Liver (tissue), 3 donors: ENCODE data around the gene PLEKHN1.

ENCODE experiments used
- CTCF ChIP-seq: fragments of 150-350 bp; IDR thresholded peaks from 2 replicates; pipeline ENCODE4 v1.5.1; 2017; ENCODE audit warnings: improper control_type of control experiment, low read depth, low read length; ENCODE audit not compliant: missing input control
- NR2F2 ChIP-seq: IDR thresholded peaks from 2 replicates; pipeline ENCODE4 v1.6.1; 2016; ENCODE audit warnings: antibody characterized with exemption
- RAD21 ChIP-seq, 2 donors: IDR thresholded peaks; 2 replicates each; pipeline ENCODE4 v1.6.1; 2016; ENCODE audit warnings: antibody characterized with exemption in 2 of 2, mild to moderate bottlenecking in 2 of 2
- RXRA ChIP-seq, 2 donors: IDR thresholded peaks; 2 replicates each; pipeline ENCODE4 v1.6.1; 2017 to 2018; ENCODE audit warnings: antibody characterized with exemption in 2 of 2, mild to moderate bottlenecking in 1 of 2
- SP1 ChIP-seq: IDR thresholded peaks from 2 replicates; pipeline ENCODE4 v1.6.1; 2018; ENCODE audit warnings: antibody characterized with exemption, mild to moderate bottlenecking
- ZBTB33 ChIP-seq: IDR thresholded peaks from 2 replicates; pipeline ENCODE4 v1.6.1; 2016; ENCODE audit warnings: antibody characterized with exemption
- donor health status: healthy.
- donor health status: healthy.

GRCh38 chr1:1021010-1021919 lies 55.0 kb downstream of the PLEKHN1 start:
- no peak for TF ChIP-seq CTCF
- no peak for TF ChIP-seq SP1
- no peak for TF ChIP-seq RXRA (IDR thresholded peaks at IDR 0.05)
- no peak for TF ChIP-seq NR2F2
- TF ChIP-seq RAD21 (IDR thresholded peaks at IDR 0.05): no peak
- TF ChIP-seq ZBTB33: no peak
